ENCODE results near the gene PTPRD.
"Not testable (repeated sequence)": the region's sequence is repeated elsewhere in the genome, so short reads cannot be mapped to it uniquely, and the experiment has no call there.

The PTPRD gene

GRCh38 chr9:10354591-10354990, 258.2 kb downstream of the PTPRD start:
- Histone ChIP-seq H3K36me3 (ENCODE audit: insufficient read depth, insufficient read length, low read length) (no peaks in the 10 kb centered on the region), H3K27me3 (ENCODE audit: insufficient read depth, insufficient read length) (no peaks in the 10 kb centered on the region), H3K9ac (ENCODE audit: insufficient read length, low read depth) (no peak overlapping the region), H3K4me1 (ENCODE audit: insufficient read depth, insufficient read length) (no peaks in the 10 kb centered on the region), H3K4me3 (ENCODE audit: insufficient read length, low read depth) (no peak overlapping the region), H3K9me3 (ENCODE audit: insufficient read depth, low read length) (no peaks in the 10 kb centered on the region)
- no peak for DNase-seq (ENCODE audit: low read depth, low spot score)
- TF ChIP-seq ZNF274 (IDR thresholded peaks at IDR 0.05; ENCODE audit: low read depth, low read length) = no peak
- TF ChIP-seq SUZ12 (IDR thresholded peaks at IDR 0.05; ENCODE audit: extremely low read depth, insufficient read depth, insufficient read length) = no peak
- no peak for TF ChIP-seq YY1 (IDR thresholded peaks at IDR 0.05; ENCODE audit: insufficient read depth, insufficient read length)

- DNase-seq (ENCODE audit: low read depth, low spot score) = not testable (repeated sequence)
These were observed 267.2 kb downstream of the PTPRD start for GRCh38 chr9:10345621-10346020.

GRCh38 chr9:10341057-10341456, 271.7 kb downstream of the PTPRD start:
- Histone ChIP-seq H3K4me1 (ENCODE audit: insufficient read depth, insufficient read length) (no peaks in the 10 kb centered on the region), H3K9me3 (ENCODE audit: insufficient read depth, low read length) (no peaks in the 10 kb centered on the region), H3K9ac (ENCODE audit: insufficient read length, low read depth) (no peak overlapping the region), H3K36me3 (ENCODE audit: insufficient read depth, insufficient read length, low read length) (no peaks in the 10 kb centered on the region), H3K27me3 (ENCODE audit: insufficient read depth, insufficient read length) (no peaks in the 10 kb centered on the region), H3K4me3 (ENCODE audit: insufficient read length, low read depth) (no peak overlapping the region)
- no peak for DNase-seq (ENCODE audit: low read depth, low spot score)
- no peak for TF ChIP-seq SUZ12 (IDR thresholded peaks at IDR 0.05; ENCODE audit: extremely low read depth, insufficient read depth, insufficient read length)
- no peak for TF ChIP-seq ZNF274 (IDR thresholded peaks at IDR 0.05; ENCODE audit: low read depth, low read length)
- TF ChIP-seq YY1 (IDR thresholded peaks at IDR 0.05; ENCODE audit: insufficient read depth, insufficient read length) = no peak

More at GRCh38 chr9:10345621-10346020, 267.2 kb downstream of the PTPRD start:
- H3K9me3 ChIP-seq (ENCODE audit: insufficient read depth, low read length); H3K4me3 ChIP-seq (ENCODE audit: insufficient read length, low read depth); H3K9ac ChIP-seq (ENCODE audit: insufficient read length, low read depth); H3K36me3 ChIP-seq (ENCODE audit: insufficient read depth, insufficient read length, low read length); H3K4me1 ChIP-seq (ENCODE audit: insufficient read depth, insufficient read length); H3K27me3 ChIP-seq (ENCODE audit: insufficient read depth, insufficient read length): not testable (repeated sequence)

GRCh38 chr9:10339152-10339551, 273.6 kb downstream of the PTPRD start:
- no peaks in the 10 kb centered on the region for H3K36me3 ChIP-seq (ENCODE audit: insufficient read depth, insufficient read length, low read length)
- H3K27me3 ChIP-seq (ENCODE audit: insufficient read depth, insufficient read length) = no peaks in the 10 kb centered on the region
- H3K9me3 ChIP-seq (ENCODE audit: insufficient read depth, low read length) = no peaks in the 10 kb centered on the region
- no peak overlapping the region for H3K4me3 ChIP-seq (ENCODE audit: insufficient read length, low read depth)
- no peaks in the 10 kb centered on the region for H3K4me1 ChIP-seq (ENCODE audit: insufficient read depth, insufficient read length)
- DNase-seq (ENCODE audit: low read depth, low spot score) = peak; percentile 8
- H3K9ac ChIP-seq (ENCODE audit: insufficient read length, low read depth) = no peak overlapping the region
- no peak for TF ChIP-seq ZNF274 (IDR thresholded peaks at IDR 0.05; ENCODE audit: low read depth, low read length)
- no peak for TF ChIP-seq SUZ12 (IDR thresholded peaks at IDR 0.05; ENCODE audit: extremely low read depth, insufficient read depth, insufficient read length)
- no peak for TF ChIP-seq YY1 (IDR thresholded peaks at IDR 0.05; ENCODE audit: insufficient read depth, insufficient read length)

- no peak for DNase-seq (ENCODE audit: low read depth, low spot score)
- Histone ChIP-seq H3K4me3 (ENCODE audit: insufficient read length, low read depth) (no peak overlapping the region), H3K4me1 (ENCODE audit: insufficient read depth, insufficient read length) (no peaks in the 10 kb centered on the region), H3K9me3 (ENCODE audit: insufficient read depth, low read length) (no peaks in the 10 kb centered on the region), H3K36me3 (ENCODE audit: insufficient read depth, insufficient read length, low read length) (no peaks in the 10 kb centered on the region), H3K27me3 (ENCODE audit: insufficient read depth, insufficient read length) (no peaks in the 10 kb centered on the region), H3K9ac (ENCODE audit: insufficient read length, low read depth) (no peak overlapping the region)
- TF ChIP-seq YY1 (IDR thresholded peaks at IDR 0.05; ENCODE audit: insufficient read depth, insufficient read length) (no peak), ZNF274 (IDR thresholded peaks at IDR 0.05; ENCODE audit: low read depth, low read length) (no peak), SUZ12 (IDR thresholded peaks at IDR 0.05; ENCODE audit: extremely low read depth, insufficient read depth, insufficient read length) (no peak)
These were observed 281.6 kb downstream of the PTPRD start for GRCh38 chr9:10331157-10331556.

- TF ChIP-seq ZNF274 (IDR thresholded peaks at IDR 0.05; ENCODE audit: low read depth, low read length) (no peak), YY1 (IDR thresholded peaks at IDR 0.05; ENCODE audit: insufficient read depth, insufficient read length) (no peak), SUZ12 (IDR thresholded peaks at IDR 0.05; ENCODE audit: extremely low read depth, insufficient read depth, insufficient read length) (no peak)
- H3K4me3 ChIP-seq (ENCODE audit: insufficient read length, low read depth) = no peak overlapping the region
- DNase-seq (ENCODE audit: low read depth, low spot score) = no peak
- no peak overlapping the region for H3K9ac ChIP-seq (ENCODE audit: insufficient read length, low read depth)
- H3K4me1 ChIP-seq (ENCODE audit: insufficient read depth, insufficient read length) = no peaks in the 10 kb centered on the region
- no peaks in the 10 kb centered on the region for H3K27me3 ChIP-seq (ENCODE audit: insufficient read depth, insufficient read length)
- H3K9me3 ChIP-seq (ENCODE audit: insufficient read depth, low read length) = no peaks in the 10 kb centered on the region
- no peaks in the 10 kb centered on the region for H3K36me3 ChIP-seq (ENCODE audit: insufficient read depth, insufficient read length, low read length)
These were observed 330.7 kb downstream of the PTPRD start for GRCh38 chr9:10282084-10282483.

- TF ChIP-seq YY1 (IDR thresholded peaks at IDR 0.05; ENCODE audit: insufficient read depth, insufficient read length) (no peak), ZNF274 (IDR thresholded peaks at IDR 0.05; ENCODE audit: low read depth, low read length) (no peak), SUZ12 (IDR thresholded peaks at IDR 0.05; ENCODE audit: extremely low read depth, insufficient read depth, insufficient read length) (no peak)
- Histone ChIP-seq H3K4me3 (ENCODE audit: insufficient read length, low read depth) (no peak overlapping the region), H3K9ac (ENCODE audit: insufficient read length, low read depth) (no peak overlapping the region), H3K9me3 (ENCODE audit: insufficient read depth, low read length) (no peaks in the 10 kb centered on the region), H3K27me3 (ENCODE audit: insufficient read depth, insufficient read length) (no peaks in the 10 kb centered on the region), H3K4me1 (ENCODE audit: insufficient read depth, insufficient read length) (no peaks in the 10 kb centered on the region), H3K36me3 (ENCODE audit: insufficient read depth, insufficient read length, low read length) (no peaks in the 10 kb centered on the region)
- no peak for DNase-seq (ENCODE audit: low read depth, low spot score)
These were observed 337.8 kb downstream of the PTPRD start for GRCh38 chr9:10274988-10275387.

- Histone ChIP-seq H3K9ac (ENCODE audit: insufficient read length, low read depth) (no peak overlapping the region), H3K27me3 (ENCODE audit: insufficient read depth, insufficient read length) (no peaks in the 10 kb centered on the region), H3K4me3 (ENCODE audit: insufficient read length, low read depth) (no peak overlapping the region), H3K9me3 (ENCODE audit: insufficient read depth, low read length) (no peaks in the 10 kb centered on the region), H3K4me1 (ENCODE audit: insufficient read depth, insufficient read length) (no peaks in the 10 kb centered on the region), H3K36me3 (ENCODE audit: insufficient read depth, insufficient read length, low read length) (no peaks in the 10 kb centered on the region)
- no peak for TF ChIP-seq YY1 (IDR thresholded peaks at IDR 0.05; ENCODE audit: insufficient read depth, insufficient read length)
- no peak for TF ChIP-seq ZNF274 (IDR thresholded peaks at IDR 0.05; ENCODE audit: low read depth, low read length)
- TF ChIP-seq SUZ12 (IDR thresholded peaks at IDR 0.05; ENCODE audit: extremely low read depth, insufficient read depth, insufficient read length) = no peak
- DNase-seq (ENCODE audit: low read depth, low spot score) = no peak
These were observed 338.6 kb downstream of the PTPRD start for GRCh38 chr9:10274175-10274574.
